Suprapubic skin (tissue), 4 donors: ENCODE results near the gene DAB1. TPM values are rescaled to one million over a fixed set of nuclear protein-coding genes. Genes with fewer than 3 reads are reported as not detected.

Source experiments
- DNase-seq, 2 donors: peaks; one replicate each; pipeline ENCODE4 v3.0.0-alpha.2; 2019; ENCODE audit warnings: low spot score in 2 of 2
- H3K27ac ChIP-seq: fragments of 200-600 bp; sonication (generic); one replicate; pipeline ENCODE4 v1.5.1; 2019
- H3K27me3 ChIP-seq: fragments of 200-600 bp; sonication (generic); one replicate; pipeline ENCODE4 v1.5.1; 2019
- H3K36me3 ChIP-seq: fragments of 200-600 bp; sonication (generic); one replicate; pipeline ENCODE4 v1.5.1; 2019
- H3K4me1 ChIP-seq: fragments of 200-600 bp; sonication (generic); one replicate; pipeline ENCODE4 v1.5.1; 2019
- H3K4me3 ChIP-seq: fragments of 200-600 bp; sonication (generic); one replicate; pipeline ENCODE4 v1.5.1; 2019; ENCODE audit warnings: mild to moderate bottlenecking
- H3K9me3 ChIP-seq: fragments of 200-600 bp; sonication (generic); one replicate; pipeline ENCODE4 v1.5.1; 2019
- EP300 ChIP-seq: sonication (generic); formaldehyde crosslinking; IDR thresholded peaks from one replicate; pipeline ENCODE4 v1.6.1; 2017; ENCODE audit warnings: antibody characterized with exemption
- POLR2A ChIP-seq, 2 donors: fragments of 450-650 bp; IDR thresholded peaks; one replicate each; pipeline ENCODE4 v1.6.1; 2017; ENCODE audit warnings: antibody characterized with exemption in 2 of 2, mild to moderate bottlenecking in 2 of 2, moderate library complexity in 2 of 2
- POLR2AphosphoS5 ChIP-seq, 3 donors: sonication (generic); formaldehyde crosslinking; IDR thresholded peaks; one replicate each; pipeline ENCODE4 v1.6.1; 2017; ENCODE audit warnings: antibody characterized with exemption in 3 of 3
- WGBS: methylation state at CpG from one replicate; pipeline ENCODE4 v1.1.5; 2018; 5-methylcytosine and 5-hydroxymethylcytosine counted together
- total RNA-seq, 4 donors: library from RNA; depleted of rRNA; stranded (reverse); fragments of >200 nt; gene quantifications; one replicate each; pipeline ENCODE4 v1.1.0, GENCODE V29; 2016
- TF ChIP-seq, protein P1 (sequence below), 2 donors: fragments of 200-600 bp in 1 of 2; fragments of 450-650 bp in 1 of 2; sonication (generic) in 1 of 2; IDR thresholded peaks; one replicate each; pipeline ENCODE4 v1.5.1; 2016 to 2019; ENCODE audit warnings: antibody characterized with exemption in 2 of 2, mild to moderate bottlenecking in 1 of 2, moderate library complexity in 1 of 2

Gene DAB1
- total RNA-seq, 4 donors from 2014 or later, result 0.17 to 1.0 (median 0.30) TPM

- no peak for DNase-seq
- Histone ChIP-seq H3K9me3 (no peaks in the 10 kb centered on the region), H3K4me1 (no peaks in the 10 kb centered on the region), H3K27me3 (no peaks in the 10 kb centered on the region), H3K27ac (no peak overlapping the region), H3K4me3 (no peak overlapping the region), H3K36me3 (no peaks in the 10 kb centered on the region)
- TF ChIP-seq POLR2A (IDR thresholded peaks at IDR 0.05) (no peak), EP300 (no peak), POLR2AphosphoS5 (IDR thresholded peaks at IDR 0.05) (no peak)
- TF ChIP-seq, protein P1, sequence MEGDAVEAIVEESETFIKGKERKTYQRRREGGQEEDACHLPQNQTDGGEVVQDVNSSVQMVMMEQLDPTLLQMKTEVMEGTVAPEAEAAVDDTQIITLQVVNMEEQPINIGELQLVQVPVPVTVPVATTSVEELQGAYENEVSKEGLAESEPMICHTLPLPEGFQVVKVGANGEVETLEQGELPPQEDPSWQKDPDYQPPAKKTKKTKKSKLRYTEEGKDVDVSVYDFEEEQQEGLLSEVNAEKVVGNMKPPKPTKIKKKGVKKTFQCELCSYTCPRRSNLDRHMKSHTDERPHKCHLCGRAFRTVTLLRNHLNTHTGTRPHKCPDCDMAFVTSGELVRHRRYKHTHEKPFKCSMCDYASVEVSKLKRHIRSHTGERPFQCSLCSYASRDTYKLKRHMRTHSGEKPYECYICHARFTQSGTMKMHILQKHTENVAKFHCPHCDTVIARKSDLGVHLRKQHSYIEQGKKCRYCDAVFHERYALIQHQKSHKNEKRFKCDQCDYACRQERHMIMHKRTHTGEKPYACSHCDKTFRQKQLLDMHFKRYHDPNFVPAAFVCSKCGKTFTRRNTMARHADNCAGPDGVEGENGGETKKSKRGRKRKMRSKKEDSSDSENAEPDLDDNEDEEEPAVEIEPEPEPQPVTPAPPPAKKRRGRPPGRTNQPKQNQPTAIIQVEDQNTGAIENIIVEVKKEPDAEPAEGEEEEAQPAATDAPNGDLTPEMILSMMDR (IDR thresholded peaks at IDR 0.05), result no peak
- WGBS, result 15% methylated on average over 1 of the region's 1 CpG
Measured at GRCh38 chr1:57467830-57468229, 44.0 kb upstream of the DAB1 start.

- H3K36me3 ChIP-seq, result no peaks in the 10 kb centered on the region
- H3K27ac ChIP-seq, result no peak overlapping the region
- no peaks in the 10 kb centered on the region for H3K9me3 ChIP-seq
- no peaks in the 10 kb centered on the region for H3K4me1 ChIP-seq
- no peak for TF ChIP-seq POLR2A (IDR thresholded peaks at IDR 0.05)
- TF ChIP-seq POLR2AphosphoS5 (IDR thresholded peaks at IDR 0.05), result no peak
- TF ChIP-seq EP300, result no peak
- TF ChIP-seq, protein P1 (IDR thresholded peaks at IDR 0.05), result no peak
- H3K4me3 ChIP-seq, result no peak overlapping the region
- WGBS, result 18% methylated on average over 3 of the region's 3 CpGs
- H3K27me3 ChIP-seq, result no peaks in the 10 kb centered on the region
- DNase-seq, result no peak
Measured at GRCh38 chr1:57464756-57465155, 40.9 kb upstream of the DAB1 start.

DNA sequence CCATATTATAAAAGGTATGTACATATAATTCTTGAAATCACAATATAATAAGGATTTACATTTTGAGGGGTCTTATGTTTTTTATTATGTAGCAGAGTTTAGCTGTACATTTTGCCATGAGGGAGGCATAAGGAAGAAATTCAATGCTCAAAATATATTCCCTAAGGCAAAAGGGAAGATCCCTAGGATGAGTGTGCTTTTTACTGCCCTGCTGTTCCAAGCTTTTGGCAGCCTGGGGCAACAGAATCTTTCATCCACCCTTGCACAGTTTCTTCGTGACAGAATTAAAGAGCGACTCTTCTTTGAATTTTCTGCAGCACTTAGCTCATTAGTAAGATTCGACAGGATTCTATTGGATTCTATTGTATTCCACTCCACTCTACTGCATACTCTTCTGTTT lies 39.5 kb upstream of the DAB1 start:
- H3K4me1 ChIP-seq, result no peaks in the 10 kb centered on the region
- H3K9me3 ChIP-seq, result no peaks in the 10 kb centered on the region
- H3K27me3 ChIP-seq, result no peaks in the 10 kb centered on the region
- no peaks in the 10 kb centered on the region for H3K36me3 ChIP-seq
- no peak overlapping the region for H3K27ac ChIP-seq
- TF ChIP-seq POLR2A (IDR thresholded peaks at IDR 0.05) (no peak), EP300 (no peak), POLR2AphosphoS5 (IDR thresholded peaks at IDR 0.05) (no peak)
- TF ChIP-seq, protein P1 (IDR thresholded peaks at IDR 0.05), result no peak
- no peak for DNase-seq
- H3K4me3 ChIP-seq, result no peak overlapping the region
- WGBS, result 63% methylated on average over 3 of the region's 3 CpGs

DNA sequence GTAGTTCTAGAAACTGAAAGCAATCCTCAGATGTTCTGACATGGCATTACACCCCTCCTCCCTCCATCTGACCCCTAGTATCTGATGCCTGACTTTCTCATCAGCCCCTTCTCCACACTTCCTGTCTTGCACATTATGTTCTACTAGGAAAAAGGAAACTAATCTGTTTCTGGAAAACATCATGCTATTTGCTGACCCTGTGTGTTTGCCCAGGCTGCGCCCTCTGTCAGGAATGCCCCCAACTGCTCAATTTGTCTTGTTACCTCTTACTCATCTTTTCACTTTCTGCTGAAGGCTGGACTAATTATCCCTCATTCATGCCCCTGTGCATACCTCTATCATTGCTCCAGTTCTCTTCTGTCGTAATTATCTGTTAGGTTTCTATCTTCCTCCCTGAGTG lies 37.5 kb upstream of the DAB1 start:
- Histone ChIP-seq H3K4me1 (no peaks in the 10 kb centered on the region), H3K27ac (no peak overlapping the region), H3K27me3 (no peaks in the 10 kb centered on the region), H3K9me3 (no peaks in the 10 kb centered on the region), H3K36me3 (no peaks in the 10 kb centered on the region), H3K4me3 (no peak overlapping the region)
- WGBS, result 77% methylated on average over 2 of the region's 2 CpGs
- TF ChIP-seq, protein P1 (IDR thresholded peaks at IDR 0.05), result no peak
- TF ChIP-seq POLR2A (IDR thresholded peaks at IDR 0.05), result no peak
- TF ChIP-seq POLR2AphosphoS5 (IDR thresholded peaks at IDR 0.05), result no peak
- no peak for TF ChIP-seq EP300
- DNase-seq, result no peak

DNA sequence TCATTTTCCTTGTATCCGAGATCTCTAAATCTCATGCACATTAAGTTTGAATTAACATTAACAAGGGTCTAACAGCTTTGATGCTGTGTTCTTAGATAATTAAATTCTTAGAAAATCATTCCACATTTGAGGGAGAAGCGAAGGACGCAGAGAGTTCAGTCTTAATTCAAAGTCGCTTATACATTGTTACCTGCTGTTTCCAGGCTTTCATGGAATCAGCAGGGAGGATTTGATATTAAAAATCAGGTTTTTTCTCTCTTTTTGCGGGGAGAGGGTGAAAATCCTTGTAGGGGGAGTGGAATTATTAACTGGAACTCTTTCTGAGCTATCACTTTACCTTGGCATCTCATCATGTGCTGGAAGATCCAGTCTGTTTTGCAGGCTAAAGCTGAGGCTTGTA lies 27.7 kb upstream of the DAB1 start:
- Histone ChIP-seq H3K36me3 (no peaks in the 10 kb centered on the region), H3K27me3 (peaks cover 3% of the 10 kb centered on the region), H3K9me3 (no peaks in the 10 kb centered on the region), H3K27ac (no peak overlapping the region), H3K4me1 (no peaks in the 10 kb centered on the region), H3K4me3 (no peak overlapping the region)
- TF ChIP-seq, protein P1 (IDR thresholded peaks at IDR 0.05), result no peak
- TF ChIP-seq POLR2A (IDR thresholded peaks at IDR 0.05), result no peak
- no peak for DNase-seq
- 80% methylated on average over 5 of the region's 5 CpGs for WGBS
